Vagina (tissue), 2 donors: ENCODE results near the gene MYO18A. TPM values are rescaled to one million over a fixed set of nuclear protein-coding genes. Genes with fewer than 3 reads are reported as not detected.

Experiments
- DNase-seq, 2 donors: peaks; one replicate each; pipeline ENCODE4 v3.0.0-alpha.2; 2017; ENCODE audit errors: extremely low spot score in 2 of 2
- H3K27ac ChIP-seq: fragments of 200-600 bp; sonication (generic); one replicate; pipeline ENCODE4 v1.5.1; 2019
- H3K27me3 ChIP-seq: fragments of 200-600 bp; sonication (generic); one replicate; pipeline ENCODE4 v1.5.1; 2019
- H3K36me3 ChIP-seq, 2 donors: fragments of 200-600 bp; sonication (generic); one replicate each; pipeline ENCODE4 v1.5.1; 2017 to 2019
- H3K4me1 ChIP-seq: fragments of 200-600 bp; sonication (generic); one replicate; pipeline ENCODE4 v1.5.1; 2019
- H3K4me3 ChIP-seq, 2 donors: fragments of 200-600 bp; sonication (generic); 1 replicate in 1 of 2; 2 replicates in 1 of 2; pipeline ENCODE4 v1.5.1; 2016 to 2019
- H3K9me3 ChIP-seq: fragments of 200-600 bp; sonication (generic); one replicate; pipeline ENCODE4 v1.5.1; 2019
- CTCF ChIP-seq, 3 experiments: fragments of 450-650 bp in 2 of 3; fragments of 200-600 bp in 1 of 3; sonication (generic) in 1 of 3; IDR thresholded peaks; one replicate each; pipeline ENCODE4 v1.5.1; 2017 to 2019; ENCODE audit warnings: antibody characterized with exemption in 3 of 3, mild to moderate bottlenecking in 2 of 3, moderate library complexity in 2 of 3
- POLR2A ChIP-seq, 2 donors: fragments of 450-650 bp; IDR thresholded peaks; one replicate each; pipeline ENCODE4 v1.6.1; 2017; ENCODE audit warnings: antibody characterized with exemption in 2 of 2, mild to moderate bottlenecking in 2 of 2, moderate library complexity in 2 of 2
- POLR2AphosphoS5 ChIP-seq, 2 donors: sonication (generic); formaldehyde crosslinking; IDR thresholded peaks; one replicate each; pipeline ENCODE4 v1.9.0; 2017; ENCODE audit warnings: antibody characterized with exemption in 2 of 2, mild to moderate bottlenecking in 2 of 2, low read depth in 1 of 2; ENCODE audit not compliant: insufficient read depth in 1 of 2
- intact Hi-C: fragments of 100-400 bp; cut with DNase I; formaldehyde crosslinking; loops from one replicate; pipeline ENCODE4 v1.15.1; 2023
- total RNA-seq: library from RNA; depleted of rRNA; stranded (reverse); fragments of >200 nt; gene quantifications from one replicate; pipeline ENCODE4 v1.2.3, GENCODE V29; 2016

The MYO18A gene
- total RNA-seq, 1 donor from 2014 or later = 70.7 TPM

- TF ChIP-seq POLR2A (IDR thresholded peaks at IDR 0.05) (no peak), CTCF (IDR thresholded peaks at IDR 0.05) (no peak), POLR2AphosphoS5 (IDR thresholded peaks at IDR 0.05; ENCODE audit: insufficient read depth in 1 of 2, low read depth in 1 of 2) (no peak)
- intact Hi-C loops = no loop called here
- H3K36me3 ChIP-seq = no peaks in the 10 kb centered on the region
- H3K27ac ChIP-seq = no peak overlapping the region
- H3K27me3 ChIP-seq = no peaks in the 10 kb centered on the region
- no peaks in the 10 kb centered on the region for H3K4me1 ChIP-seq
- H3K4me3 ChIP-seq = no peak overlapping the region
- no peaks in the 10 kb centered on the region for H3K9me3 ChIP-seq
- DNase-seq = no peak
Observed at GRCh38 chr17:29039764-29040598, 140.2 kb downstream of the MYO18A start.

- intact Hi-C loops = no loop called here
- Histone ChIP-seq H3K9me3 (no peaks in the 10 kb centered on the region), H3K4me3 (no peak overlapping the region), H3K27me3 (no peaks in the 10 kb centered on the region), H3K36me3 (no peaks in the 10 kb centered on the region), H3K4me1 (no peaks in the 10 kb centered on the region), H3K27ac (no peak overlapping the region)
- no peak for DNase-seq
- no peak for TF ChIP-seq POLR2A (IDR thresholded peaks at IDR 0.05)
Observed at GRCh38 chr17:29038085-29038795, 142.0 kb downstream of the MYO18A start.

GRCh38 chr17:29037739-29038084 lies 142.5 kb downstream of the MYO18A start:
- no peak for DNase-seq
- Histone ChIP-seq H3K4me1 (no peaks in the 10 kb centered on the region), H3K9me3 (no peaks in the 10 kb centered on the region), H3K36me3 (no peaks in the 10 kb centered on the region), H3K27me3 (no peaks in the 10 kb centered on the region), H3K4me3 (no peak overlapping the region), H3K27ac (no peak overlapping the region)
- intact Hi-C loops = no loop called here
- no peak for TF ChIP-seq POLR2AphosphoS5 (IDR thresholded peaks at IDR 0.05; ENCODE audit: insufficient read depth in 1 of 2, low read depth in 1 of 2)
- no peak for TF ChIP-seq POLR2A (IDR thresholded peaks at IDR 0.05)
- TF ChIP-seq CTCF (IDR thresholded peaks at IDR 0.05) = no peak

- Histone ChIP-seq H3K4me1 (no peaks in the 10 kb centered on the region), H3K27ac (no peak overlapping the region), H3K9me3 (no peaks in the 10 kb centered on the region), H3K27me3 (no peaks in the 10 kb centered on the region), H3K36me3 (no peaks in the 10 kb centered on the region), H3K4me3 (no peak overlapping the region)
- TF ChIP-seq POLR2A (IDR thresholded peaks at IDR 0.05) (no peak), CTCF (IDR thresholded peaks at IDR 0.05) (no peak), POLR2AphosphoS5 (IDR thresholded peaks at IDR 0.05; ENCODE audit: insufficient read depth in 1 of 2, low read depth in 1 of 2) (no peak)
- no peak for DNase-seq
- intact Hi-C loops = no loop called here
Observed at GRCh38 chr17:29036584-29036983, 143.6 kb downstream of the MYO18A start.

GRCh38 chr17:29034510-29034909 lies 145.7 kb downstream of the MYO18A start:
- TF ChIP-seq POLR2AphosphoS5 (IDR thresholded peaks at IDR 0.05; ENCODE audit: insufficient read depth in 1 of 2, low read depth in 1 of 2) = no peak
- TF ChIP-seq POLR2A (IDR thresholded peaks at IDR 0.05) = no peak
- TF ChIP-seq CTCF (IDR thresholded peaks at IDR 0.05) = no peak
- no peak for DNase-seq
- Histone ChIP-seq H3K27ac (no peak overlapping the region), H3K27me3 (no peaks in the 10 kb centered on the region), H3K36me3 (no peaks in the 10 kb centered on the region), H3K4me3 (no peak overlapping the region), H3K4me1 (no peaks in the 10 kb centered on the region), H3K9me3 (no peaks in the 10 kb centered on the region)
- intact Hi-C loops = no loop called here
